IMR-90 (cell line): ENCODE results near the gene CSNK2A1. TPM values are rescaled to one million over a fixed set of nuclear protein-coding genes. Genes with fewer than 3 reads are reported as not detected.

Experiments used
- ATAC-seq: fragments of 200-7000 bp; cut with Tn5 transposase; 2 replicates; pipeline ENCODE4 v1.9.1; 2020; ENCODE audit warnings: low read depth, mild to moderate bottlenecking, moderate library complexity
- BruUV-seq: library from RNA; stranded (reverse); fragments of 400-500 nt; replicated peaks from 2 replicates; lab custom pipeline; 2021; lab: Mats Ljungman, UMichigan
- CTCF ChIA-PET: fragments of 300-600 bp; formaldehyde crosslinking; extraction: SDS; loops from one replicate; lab custom pipeline; 2021; ENCODE audit warnings: antibody characterized with exemption; lab: Yijun Ruan, JAX
- POLR2A ChIA-PET: fragments of 300-600 bp; sonication (Branson Sonifier 250); formaldehyde crosslinking; loops from one replicate; lab custom pipeline; 2022; ENCODE audit warnings: antibody characterized with exemption; ENCODE audit not compliant: unreplicated experiment; lab: Charles Lee
- DNase-seq: peaks from one replicate; pipeline ENCODE4 v3.0.0; 2013
- H2AFZ ChIP-seq: replicated peaks from 2 replicates; pipeline ENCODE3; 2013; ENCODE audit warnings: low read length, mild to moderate bottlenecking; ENCODE audit not compliant: poor library complexity
- H2AK5ac ChIP-seq: 2 replicates; pipeline ENCODE4 v1.6.1; 2013; ENCODE audit warnings: low read depth, low read length, inconsistent platforms
- H2AK9ac ChIP-seq: replicated peaks from 2 replicates; pipeline ENCODE3; 2013; ENCODE audit warnings: mild to moderate bottlenecking, low read depth, low read length, moderate library complexity; ENCODE audit not compliant: poor library complexity
- H2BK120ac ChIP-seq: 2 replicates; pipeline ENCODE4 v1.6.1; 2013; ENCODE audit warnings: low read depth, low read length, inconsistent platforms
- H2BK15ac ChIP-seq: 3 replicates; pipeline ENCODE4 v1.6.1; 2013; ENCODE audit warnings: low read depth, low read length, inconsistent platforms
- H2BK20ac ChIP-seq: 2 replicates; pipeline ENCODE4 v1.6.1; 2013; ENCODE audit warnings: low read depth, mild to moderate bottlenecking, inconsistent platforms, low read length, moderate library complexity
- H2BK5ac ChIP-seq: 2 replicates; pipeline ENCODE4 v1.6.1; 2013; ENCODE audit warnings: mild to moderate bottlenecking, low read depth, low read length, inconsistent platforms; ENCODE audit not compliant: poor library complexity, severe bottlenecking
- H3K14ac ChIP-seq: replicated peaks from 2 replicates; pipeline ENCODE4 v1.6.1; 2013; ENCODE audit warnings: low read depth, low read length, inconsistent platforms
- H3K18ac ChIP-seq: 2 replicates; pipeline ENCODE4 v1.6.1; 2013; ENCODE audit warnings: low read depth, low read length, control low read depth
- H3K23ac ChIP-seq: 2 replicates; pipeline ENCODE4 v1.6.1; 2013; ENCODE audit warnings: low read depth, low read length, inconsistent platforms
- H3K27ac ChIP-seq: 2 replicates; pipeline ENCODE4 v1.5.1; 2013; ENCODE audit warnings: mild to moderate bottlenecking, control low read depth, low read length; ENCODE audit not compliant: insufficient read depth
- H3K27me3 ChIP-seq: 2 replicates; pipeline ENCODE4 v1.6.1; 2013; ENCODE audit warnings: low read length; ENCODE audit not compliant: control insufficient read depth, insufficient read depth
- H3K36me3 ChIP-seq: 2 replicates; pipeline ENCODE4 v1.6.1; 2013; ENCODE audit warnings: low read length, mixed read lengths; ENCODE audit not compliant: control insufficient read depth, insufficient read depth
- H3K4ac ChIP-seq: 2 replicates; pipeline ENCODE4 v1.6.1; 2013; ENCODE audit warnings: low read depth, low read length, inconsistent platforms
- H3K4me1 ChIP-seq: 2 replicates; pipeline ENCODE4 v1.6.1; 2013; ENCODE audit warnings: low read length, mixed read lengths; ENCODE audit not compliant: control insufficient read depth, insufficient read depth
- H3K4me2 ChIP-seq: 2 replicates; pipeline ENCODE4 v1.6.1; 2013; ENCODE audit warnings: low read depth, mild to moderate bottlenecking, control low read depth, low read length, moderate library complexity
- H3K4me3 ChIP-seq: 2 replicates; pipeline ENCODE4 v1.5.1; 2013; ENCODE audit warnings: low read depth, mild to moderate bottlenecking, control low read depth, low read length, moderate library complexity; ENCODE audit not compliant: insufficient read depth
- H3K56ac ChIP-seq: 2 replicates; pipeline ENCODE4 v1.6.1; 2013; ENCODE audit warnings: low read length, inconsistent platforms; ENCODE audit not compliant: insufficient read depth; ENCODE audit errors: extremely low read depth
- H3K79me1 ChIP-seq, 2 experiments: 2 replicates each; pipeline ENCODE4 v1.6.1; 2013; ENCODE audit warnings: low read length in 2 of 2, inconsistent platforms in 1 of 2, low read depth in 1 of 2
- H3K9ac ChIP-seq: 2 replicates; pipeline ENCODE4 v1.6.1; 2013; ENCODE audit warnings: low read depth, low read length, control low read depth
- H3K9me1 ChIP-seq: 2 replicates; pipeline ENCODE4 v1.6.1; 2013; ENCODE audit warnings: low read length, inconsistent platforms; ENCODE audit not compliant: insufficient read depth
- H3K9me3 ChIP-seq: 2 replicates; pipeline ENCODE4 v1.6.1; 2013; ENCODE audit warnings: low read length; ENCODE audit not compliant: control insufficient read depth, insufficient read depth
- H4K20me1 ChIP-seq: 2 replicates; pipeline ENCODE4 v1.6.1; 2013; ENCODE audit warnings: low read length, inconsistent platforms; ENCODE audit not compliant: insufficient read depth
- H4K5ac ChIP-seq: 2 replicates; pipeline ENCODE4 v1.6.1; 2013; ENCODE audit warnings: mild to moderate bottlenecking, low read depth, low read length, control low read depth
- H4K8ac ChIP-seq, 2 experiments: 2 replicates each; pipeline ENCODE4 v1.6.1; 2013; ENCODE audit warnings: low read depth in 2 of 2, low read length in 2 of 2, control low read depth in 1 of 2, inconsistent platforms in 1 of 2
- H4K91ac ChIP-seq: 2 replicates; pipeline ENCODE4 v1.6.1; 2013; ENCODE audit warnings: low read depth, low read length, inconsistent platforms; ENCODE audit not compliant: insufficient read depth
- BHLHE40 ChIP-seq: fragments of 150-350 bp; IDR thresholded peaks from 2 replicates; pipeline ENCODE4 v1.6.1; 2016; ENCODE audit warnings: mild to moderate bottlenecking, low read depth, low read length
- CHD1 ChIP-seq: IDR thresholded peaks from 2 replicates; pipeline ENCODE4 v1.6.1; 2012; ENCODE audit warnings: low read depth, low read length, improper control_type of control experiment
- ELK1 ChIP-seq: fragments of 150-350 bp; IDR thresholded peaks from 2 replicates; pipeline ENCODE4 v1.6.1; 2016; ENCODE audit warnings: low read depth, mild to moderate bottlenecking, low read length, moderate library complexity, borderline replicate concordance
- FOS ChIP-seq: fragments of 150-350 bp; IDR thresholded peaks from 2 replicates; pipeline ENCODE4 v1.6.1; 2016; ENCODE audit warnings: low read depth, low read length
- MAFK ChIP-seq: IDR thresholded peaks from 2 replicates; pipeline ENCODE4 v1.6.1; 2012; ENCODE audit warnings: low read depth, low read length, improper control_type of control experiment
- MAZ ChIP-seq: IDR thresholded peaks from 2 replicates; pipeline ENCODE4 v1.6.1; 2012; ENCODE audit warnings: low read depth, mild to moderate bottlenecking, low read length, improper control_type of control experiment, moderate library complexity, borderline replicate concordance
- MXI1 ChIP-seq: IDR thresholded peaks from 2 replicates; pipeline ENCODE4 v1.6.1; 2012; ENCODE audit warnings: low read depth, mild to moderate bottlenecking, low read length, moderate library complexity, borderline replicate concordance
- NFE2L2 ChIP-seq: fragments of 150-350 bp; IDR thresholded peaks from 2 replicates; pipeline ENCODE4 v1.6.1; 2016; ENCODE audit warnings: low read depth, mild to moderate bottlenecking, low read length
- RAD21 ChIP-seq: IDR thresholded peaks from 2 replicates; pipeline ENCODE4 v1.6.1; 2012; ENCODE audit warnings: low read length, improper control_type of control experiment
- RCOR1 ChIP-seq: IDR thresholded peaks from 2 replicates; pipeline ENCODE4 v1.6.1; 2012; ENCODE audit warnings: mild to moderate bottlenecking, low read length, improper control_type of control experiment; ENCODE audit not compliant: insufficient replicate concordance
- RFX5 ChIP-seq: IDR thresholded peaks from 2 replicates; pipeline ENCODE4 v1.8.0; 2012; ENCODE audit warnings: low read depth, mild to moderate bottlenecking, low read length, moderate library complexity
- WGBS, 2 experiments: methylation state at CpG; one replicate each; pipeline versions ENCODE4 v1.1.5 to v1.1.7; 2013; ENCODE audit warnings: missing lambda C conversion rate in 2 of 2; ENCODE audit not compliant: insufficient read length in 1 of 2; ENCODE audit errors: extremely low coverage in 2 of 2; 5-methylcytosine and 5-hydroxymethylcytosine counted together
- dilution Hi-C: fragments of 300-500 bp; cut with HindIII; formaldehyde crosslinking; loops from one replicate; pipeline ENCODE4 v1.14.3; 2018; ENCODE audit warnings: low sequenced_read_pairs; ENCODE audit not compliant: unreplicated experiment
- in situ Hi-C: fragments of 300-500 bp; cut with MboI; formaldehyde crosslinking; loops from 3 replicates; pipeline ENCODE4 v1.14.3; 2019; ENCODE audit warnings: low sequenced_read_pairs, inconsistent platforms, mixed read lengths
- intact Hi-C: fragments of 100-400 bp; cut with micrococcal nuclease; formaldehyde crosslinking; loops from 2 replicates; pipeline ENCODE4 v1.10.0; 2022
- polyA plus RNA-seq, 3 experiments: library from polyadenylated mRNA; depleted of rRNA; stranded (reverse); fragments of >200 nt; gene quantifications; 2 replicates each; pipeline ENCODE4 v1.2.3, GENCODE V29; 2012; ENCODE audit warnings: low replicate concordance in 1 of 3
- total RNA-seq: library from RNA; depleted of rRNA; stranded (reverse); fragments of >200 nt; gene quantifications from 2 replicates; pipeline ENCODE4 v1.2.3, GENCODE V29; 2012

Gene CSNK2A1
- total and polyA plus RNA-seq, 2 of the 4 experiments (the other 2 are of a cell fraction), result 86.3 to 151 TPM

DNA sequence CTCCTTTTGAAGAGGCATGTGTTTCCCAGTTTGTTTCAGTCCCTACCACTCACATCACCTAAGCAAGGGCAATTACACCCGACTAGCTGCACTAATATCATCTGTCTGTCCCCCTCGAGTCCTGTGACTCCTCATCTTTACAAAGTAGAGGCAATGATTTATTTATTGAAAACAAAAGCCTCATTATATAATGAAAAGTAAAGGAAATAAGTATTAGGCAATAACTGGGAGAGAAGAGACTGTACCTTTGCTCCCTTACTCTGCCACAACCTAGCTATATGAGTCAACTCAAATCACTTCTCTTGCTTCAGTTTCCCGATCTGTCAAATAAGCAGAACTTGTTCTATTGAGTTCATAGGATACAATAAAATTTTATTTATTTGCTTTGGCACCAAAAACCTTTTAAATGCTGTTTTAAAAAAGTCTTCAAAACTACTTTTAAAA lies 38.9 kb downstream of the CSNK2A1 start:
- Histone ChIP-seq H2BK5ac (no peak overlapping the region), H3K4ac (no peak overlapping the region), H3K56ac (no peak overlapping the region), H3K4me1 (peaks cover 12% of the 10 kb centered on the region), H3K4me3 (no peak overlapping the region), H2BK120ac (no peak overlapping the region), H2AFZ (no peak overlapping the region), H3K36me3 (peaks cover 27% of the 10 kb centered on the region), H2AK9ac (no peak overlapping the region), H2BK15ac (no peak overlapping the region), H3K14ac (no peak overlapping the region), H3K9me1 (peaks cover 6% of the 10 kb centered on the region), H2BK20ac (no peak overlapping the region), H4K5ac (no peak overlapping the region), H3K18ac (no peak overlapping the region), H3K4me2 (no peak overlapping the region), H2AK5ac (no peak overlapping the region), H3K9me3 (no peaks in the 10 kb centered on the region), H3K27me3 (no peaks in the 10 kb centered on the region), H3K79me1 (peaks cover 22 to 40% of the 10 kb centered on the region in 2 experiments), H3K27ac (no peak overlapping the region), H4K8ac (no peak overlapping the region), H3K23ac (0 out of 2 replicates have a peak overlapping the region, but pooled peaks have one; percentile 11), H4K91ac (no peak overlapping the region), H3K9ac (no peak overlapping the region), H4K20me1 (peaks cover 36% of the 10 kb centered on the region)
- no TSS peak for BruUV-seq
- POLR2A ChIA-PET, result no interaction called here
- dilution Hi-C loops, result no loop called here
- ATAC-seq (no peak), DNase-seq (no peak)
- WGBS, 2 experiments, result no CpG with 5 or more reads among the region's 3 CpGs
- intact Hi-C loops, result no loop called here
- CTCF ChIA-PET, result interaction anchor here (0.5 kb wide), 1 partner anchor 1989 kb away, joined by 3 read pairs; no protein-coding TSS in a partner anchor
- in situ Hi-C loops, result no loop called here
- TF ChIP-seq CHD1 (no peak), RFX5 (no peak), BHLHE40 (no peak), MAFK (no peak), ELK1 (no peak), FOS (no peak), MAZ (no peak), RCOR1 (no peak), RAD21 (no peak), NFE2L2 (no peak), MXI1 (no peak)
